Endothelial cell of hepatic sinusoid (primary cell): ENCODE results near the gene RPL10.

Experiments used
- in situ Hi-C: cut with HindIII; loops from 2 replicates; pipeline ENCODE4 v1.10.0; 2017; ENCODE audit warnings: low sequenced_read_pairs

Gene RPL10

GRCh38 chrX:154428176-154429171 lies 30.3 kb downstream of the RPL10 start, which contains the start of gene ATP6AP1:
Gene ATP6AP1, plus strand, starts transcription at chrX:154428677. Its CDS starts 16 bp downstream, at chrX:154428693.
- in situ Hi-C loops = loop anchor here (10.0 kb wide), 1 partner anchor 334 kb away; the partner anchor contains the start of gene MECP2

GRCh38 chrX:154429711-154430110 lies 31.5 kb downstream of the RPL10 start:
- in situ Hi-C loops = loop anchor here (10.0 kb wide), 1 partner anchor 335 kb away; the partner anchor contains the start of gene MECP2

- in situ Hi-C loops = no loop called here
Observed at GRCh38 chrX:154430479-154430878, 32.3 kb downstream of the RPL10 start.

- in situ Hi-C loops = no loop called here
Observed at GRCh38 chrX:154430916-154431315, 32.7 kb downstream of the RPL10 start.

- in situ Hi-C loops = no loop called here
Observed at GRCh38 chrX:154431341-154431740, 33.2 kb downstream of the RPL10 start.

GRCh38 chrX:154432210-154432609 lies 34.0 kb downstream of the RPL10 start:
- in situ Hi-C loops = no loop called here

- in situ Hi-C loops = no loop called here
Observed at GRCh38 chrX:154433605-154434004, 35.4 kb downstream of the RPL10 start.

- in situ Hi-C loops = no loop called here
Observed at GRCh38 chrX:154434394-154435168, 36.4 kb downstream of the RPL10 start.

GRCh38 chrX:154435171-154435733 lies 37.1 kb downstream of the RPL10 start:
- in situ Hi-C loops = no loop called here

- in situ Hi-C loops = no loop called here
Observed at GRCh38 chrX:154436374-154436982, 38.3 kb downstream of the RPL10 start.

- in situ Hi-C loops = no loop called here
Observed at GRCh38 chrX:154436983-154437752, 39.0 kb downstream of the RPL10 start, which contains the start of gene GDI1. Gene GDI1, plus strand, starts transcription at chrX:154437154. Its CDS starts 101 bp downstream, at chrX:154437255.

- in situ Hi-C loops = no loop called here
Observed at GRCh38 chrX:154437971-154438893, 40.1 kb downstream of the RPL10 start.

- in situ Hi-C loops = loop anchor here (10.0 kb wide), 1 partner anchor 65 kb away; no protein-coding TSS in a partner anchor
Observed at GRCh38 chrX:154439841-154440240, 41.7 kb downstream of the RPL10 start.

GRCh38 chrX:154440623-154441357 lies 42.6 kb downstream of the RPL10 start:
- in situ Hi-C loops = loop anchor here (10.0 kb wide), 1 partner anchor 64 kb away; no protein-coding TSS in a partner anchor

- in situ Hi-C loops = loop anchor here (10.0 kb wide), 1 partner anchor 63 kb away; no protein-coding TSS in a partner anchor
Observed at GRCh38 chrX:154441564-154441963, 43.4 kb downstream of the RPL10 start.

- in situ Hi-C loops = loop anchor here (10.0 kb wide), 1 partner anchor 63 kb away; no protein-coding TSS in a partner anchor
Observed at GRCh38 chrX:154441984-154442707, 44.0 kb downstream of the RPL10 start.

- in situ Hi-C loops = loop anchor here (10.0 kb wide), 1 partner anchor 61 kb away; no protein-coding TSS in a partner anchor
Observed at GRCh38 chrX:154443479-154443910, 45.3 kb downstream of the RPL10 start.
